ENCODE measurements around the gene MYLK2. TPM values are rescaled to one million over a fixed set of nuclear protein-coding genes. Genes with fewer than 3 reads are reported as not detected.

Gene MYLK2
- not detected for total RNA-seq

DNA sequence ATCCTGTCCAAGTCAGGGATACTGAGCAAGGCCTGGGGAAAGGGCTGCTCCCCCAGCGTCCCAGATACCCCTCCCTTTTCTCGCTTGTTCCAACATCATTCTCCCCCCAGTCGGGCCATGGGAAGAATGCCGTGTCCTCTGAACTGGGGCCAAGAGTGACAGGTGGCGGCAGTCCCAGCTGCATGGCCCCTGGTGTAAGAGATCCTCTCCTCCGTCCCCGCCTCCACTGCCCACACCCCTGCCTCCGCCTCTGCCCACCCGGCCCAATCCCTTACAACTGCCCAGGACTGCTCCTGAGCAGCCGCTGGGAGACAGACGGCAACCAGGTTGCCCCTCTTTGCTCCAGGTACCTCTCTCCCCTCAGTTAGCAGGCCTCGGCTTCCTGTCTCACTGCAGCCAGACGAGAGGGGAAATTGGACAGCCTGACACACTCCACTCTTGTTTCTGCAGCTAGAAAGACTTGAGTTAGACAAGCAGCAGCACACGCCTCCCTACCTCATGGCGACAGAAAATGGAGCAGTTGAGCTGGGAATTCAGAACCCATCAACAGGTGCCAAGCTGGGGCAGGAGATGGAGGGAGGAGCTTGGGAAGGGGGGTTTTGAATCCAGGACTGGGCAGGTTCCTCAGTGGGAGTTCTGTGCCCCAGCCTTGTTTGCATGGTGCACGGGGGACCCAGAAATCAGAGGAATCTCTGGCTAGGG, at the start of gene MYLK2:
TSS of gene MYLK2 (plus strand) at position 274 of the 702 bp plus-strand sequence. CDS start at position 499, 225 bp downstream.
- no peak within 1 kb of the TSS for H3K4me3 ChIP-seq (ENCODE audit: low read length)
- H3K4me1 ChIP-seq (ENCODE audit: insufficient read depth, low read length): peaks cover 7% of the 10 kb centered on the region
- no peaks in the 10 kb centered on the region for H3K9me3 ChIP-seq (ENCODE audit: low read depth, low read length)
- no peaks in the 10 kb centered on the region for H3K27me3 ChIP-seq (ENCODE audit: insufficient read depth, low read length)

DNA sequence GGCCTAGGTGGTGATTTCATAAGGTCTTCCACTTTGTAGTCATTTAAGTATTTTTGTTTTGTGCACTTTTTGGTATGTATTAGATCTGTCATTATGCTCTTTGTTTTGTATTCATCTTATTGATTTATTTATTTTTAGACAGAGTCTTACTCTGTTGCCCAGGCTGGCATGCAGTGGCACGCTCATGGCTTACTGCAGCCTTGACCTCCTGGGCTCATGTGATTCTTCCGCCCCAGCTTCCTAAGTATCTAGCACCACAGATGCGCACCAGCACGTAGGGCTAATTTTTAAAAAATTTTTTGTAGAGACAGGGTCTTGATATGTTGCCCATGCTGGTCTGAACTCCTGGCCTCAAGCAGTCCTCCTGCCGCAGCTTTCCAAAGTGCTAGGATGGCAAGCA, 49.5 kb upstream of the MYLK2 start:
- H3K4me1 ChIP-seq (ENCODE audit: insufficient read depth, low read length): no peaks in the 10 kb centered on the region
- H3K27me3 ChIP-seq (ENCODE audit: insufficient read depth, low read length): no peaks in the 10 kb centered on the region
- H3K9me3 ChIP-seq (ENCODE audit: low read depth, low read length): no peaks in the 10 kb centered on the region
- H3K4me3 ChIP-seq (ENCODE audit: low read length): no peak overlapping the region

DNA sequence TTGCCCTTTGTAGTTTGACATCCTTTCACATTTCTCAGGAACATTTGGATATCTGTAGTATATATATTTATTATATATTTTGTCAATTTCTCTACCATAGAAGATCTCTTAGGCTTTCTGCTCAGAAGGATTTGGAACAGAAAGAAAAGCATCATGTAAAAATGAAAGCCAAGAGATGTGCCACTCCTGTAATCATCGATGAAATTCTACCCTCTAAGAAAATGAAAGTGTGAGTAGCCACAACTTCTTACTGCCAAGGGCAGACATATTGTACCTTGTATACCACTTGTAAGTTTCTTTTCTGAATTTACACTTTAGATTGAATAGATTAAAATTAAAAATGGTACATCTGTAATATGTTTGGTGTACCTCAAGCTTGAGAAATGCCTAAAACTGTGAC, 48.9 kb upstream of the MYLK2 start:
- H3K9me3 ChIP-seq (ENCODE audit: low read depth, low read length): no peaks in the 10 kb centered on the region
- no peaks in the 10 kb centered on the region for H3K27me3 ChIP-seq (ENCODE audit: insufficient read depth, low read length)
- H3K4me3 ChIP-seq (ENCODE audit: low read length): no peak overlapping the region
- H3K4me1 ChIP-seq (ENCODE audit: insufficient read depth, low read length): no peaks in the 10 kb centered on the region

- Histone ChIP-seq H3K9me3 (ENCODE audit: low read depth, low read length) (no peaks in the 10 kb centered on the region), H3K27me3 (ENCODE audit: insufficient read depth, low read length) (no peaks in the 10 kb centered on the region), H3K4me1 (ENCODE audit: insufficient read depth, low read length) (no peaks in the 10 kb centered on the region), H3K4me3 (ENCODE audit: low read length) (no peak overlapping the region)
Observed at GRCh38 chr20:31774408-31774807, 44.7 kb upstream of the MYLK2 start.

DNA sequence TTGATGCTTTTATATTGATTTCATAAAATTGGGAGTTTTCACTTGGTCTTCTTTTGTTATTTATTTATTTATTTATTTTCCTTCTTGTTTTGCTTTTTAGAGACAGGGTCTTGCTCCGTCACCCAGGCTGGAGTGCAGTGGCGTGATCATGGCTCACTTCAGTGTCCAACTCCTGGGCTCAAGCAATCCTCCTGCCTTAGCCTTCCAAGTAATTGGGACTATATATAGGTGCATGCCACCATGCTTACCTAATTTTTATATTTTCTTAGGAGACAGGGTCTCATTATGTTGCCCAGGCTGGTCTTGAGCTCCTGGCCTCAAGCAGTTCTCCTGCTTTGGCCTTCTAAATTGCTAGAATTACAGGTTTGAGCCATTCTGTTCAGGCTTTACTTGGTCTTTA, 38.3 kb upstream of the MYLK2 start:
- no peak overlapping the region for H3K4me3 ChIP-seq (ENCODE audit: low read length)
- no peaks in the 10 kb centered on the region for H3K9me3 ChIP-seq (ENCODE audit: low read depth, low read length)
- H3K27me3 ChIP-seq (ENCODE audit: insufficient read depth, low read length): no peaks in the 10 kb centered on the region
- no peaks in the 10 kb centered on the region for H3K4me1 ChIP-seq (ENCODE audit: insufficient read depth, low read length)

GRCh38 chr20:31781945-31782344, 37.2 kb upstream of the MYLK2 start:
- Histone ChIP-seq H3K27me3 (ENCODE audit: insufficient read depth, low read length) (no peaks in the 10 kb centered on the region), H3K9me3 (ENCODE audit: low read depth, low read length) (no peaks in the 10 kb centered on the region), H3K4me1 (ENCODE audit: insufficient read depth, low read length) (no peaks in the 10 kb centered on the region), H3K4me3 (ENCODE audit: low read length) (no peak overlapping the region)

GRCh38 chr20:31784354-31785044, 34.7 kb upstream of the MYLK2 start:
- H3K9me3 ChIP-seq (ENCODE audit: low read depth, low read length): no peaks in the 10 kb centered on the region
- no peaks in the 10 kb centered on the region for H3K4me1 ChIP-seq (ENCODE audit: insufficient read depth, low read length)
- H3K4me3 ChIP-seq (ENCODE audit: low read length): no peak overlapping the region

DNA sequence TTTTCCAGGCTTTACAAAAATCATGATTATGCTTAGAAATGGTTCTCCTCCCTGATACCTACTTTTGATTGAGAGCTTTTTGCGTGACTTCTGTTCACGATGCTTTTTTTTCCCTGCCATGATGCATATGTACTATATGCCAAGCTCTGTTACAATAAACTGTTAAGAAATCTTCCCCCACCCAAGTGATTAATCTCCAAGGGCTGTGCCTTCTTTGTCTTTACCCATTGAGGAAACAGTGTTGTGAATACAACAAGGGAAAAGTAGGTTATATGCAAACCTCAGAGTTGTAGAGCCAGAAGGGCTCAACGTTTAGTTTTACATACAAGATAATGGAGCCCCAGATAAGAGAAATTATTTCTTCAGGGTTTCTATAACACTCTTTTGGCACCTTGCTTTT, 34.1 kb upstream of the MYLK2 start:
- H3K9me3 ChIP-seq (ENCODE audit: low read depth, low read length): no peaks in the 10 kb centered on the region
- no peaks in the 10 kb centered on the region for H3K4me1 ChIP-seq (ENCODE audit: insufficient read depth, low read length)
- H3K4me3 ChIP-seq (ENCODE audit: low read length): no peak overlapping the region
- H3K27me3 ChIP-seq (ENCODE audit: insufficient read depth, low read length): no peaks in the 10 kb centered on the region

More at GRCh38 chr20:31784354-31785044, 34.7 kb upstream of the MYLK2 start:
- no peaks in the 10 kb centered on the region for H3K27me3 ChIP-seq (ENCODE audit: insufficient read depth, low read length)

DNA sequence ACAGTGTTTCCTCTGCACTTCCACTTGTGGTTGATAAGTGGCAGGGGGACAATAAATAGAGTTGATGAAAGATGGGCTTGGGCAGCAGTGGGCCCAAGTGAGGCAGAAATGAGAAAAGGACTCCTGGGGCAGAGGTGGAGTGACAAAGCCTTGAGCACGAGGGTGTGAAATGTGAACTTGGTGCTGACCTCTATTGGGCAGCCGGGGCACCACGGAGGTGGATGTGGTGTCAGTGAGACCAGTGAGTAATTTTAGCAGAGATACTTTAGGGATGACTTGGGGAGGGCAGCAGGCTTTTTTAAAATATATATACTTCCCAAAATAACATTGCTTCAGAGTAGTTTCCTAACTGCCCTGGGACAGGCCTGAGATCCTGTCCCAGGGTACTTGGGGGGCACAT, 30.6 kb upstream of the MYLK2 start:
- Histone ChIP-seq H3K27me3 (ENCODE audit: insufficient read depth, low read length) (no peaks in the 10 kb centered on the region), H3K4me3 (ENCODE audit: low read length) (no peak overlapping the region), H3K9me3 (ENCODE audit: low read depth, low read length) (no peaks in the 10 kb centered on the region), H3K4me1 (ENCODE audit: insufficient read depth, low read length) (no peaks in the 10 kb centered on the region)

DNA sequence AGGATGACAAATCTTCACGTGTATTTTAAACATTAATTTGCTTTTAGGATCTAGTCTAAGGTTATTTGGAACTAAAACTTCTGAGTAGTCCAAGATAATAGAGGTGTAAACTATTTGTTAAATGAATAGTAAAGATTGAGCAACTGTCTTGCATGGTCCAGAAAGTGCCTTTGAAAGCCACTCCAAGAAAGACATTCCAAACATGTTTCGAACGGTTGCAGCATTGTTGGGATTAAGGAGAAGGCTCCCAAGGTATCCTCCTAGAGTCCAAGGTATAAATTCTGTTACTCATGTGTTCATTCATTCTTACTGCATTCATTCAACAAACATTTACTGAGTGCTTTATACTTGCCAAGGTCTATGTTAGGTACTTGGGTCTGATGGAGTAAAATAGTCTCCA, 28.8 kb upstream of the MYLK2 start:
- Histone ChIP-seq H3K27me3 (ENCODE audit: insufficient read depth, low read length) (no peaks in the 10 kb centered on the region), H3K4me3 (ENCODE audit: low read length) (no peak overlapping the region), H3K9me3 (ENCODE audit: low read depth, low read length) (no peaks in the 10 kb centered on the region), H3K4me1 (ENCODE audit: insufficient read depth, low read length) (no peaks in the 10 kb centered on the region)

- no peaks in the 10 kb centered on the region for H3K4me1 ChIP-seq (ENCODE audit: insufficient read depth, low read length)
- no peak overlapping the region for H3K4me3 ChIP-seq (ENCODE audit: low read length)
- H3K27me3 ChIP-seq (ENCODE audit: insufficient read depth, low read length): no peaks in the 10 kb centered on the region
- H3K9me3 ChIP-seq (ENCODE audit: low read depth, low read length): no peaks in the 10 kb centered on the region
Observed at GRCh38 chr20:31797364-31797763, 21.8 kb upstream of the MYLK2 start.

DNA sequence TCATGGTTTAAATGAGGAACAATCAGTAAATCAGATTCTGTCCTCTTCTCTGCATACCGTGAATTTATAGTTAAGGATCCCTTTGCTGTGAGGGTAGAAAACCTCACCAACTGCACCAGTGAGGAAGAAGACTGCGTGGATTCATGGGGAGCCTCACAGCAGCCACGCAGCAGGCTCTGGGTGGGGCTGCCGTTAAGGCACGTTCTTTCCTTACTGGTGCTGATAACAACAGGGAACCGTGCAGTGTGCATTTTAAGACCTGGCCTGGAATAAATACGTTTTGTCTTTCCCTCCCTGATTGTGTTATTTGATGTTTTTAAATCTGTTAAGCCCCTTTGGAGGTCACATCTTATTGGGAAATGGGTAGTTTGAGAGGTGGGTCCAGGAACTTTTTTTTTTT, 17.6 kb upstream of the MYLK2 start:
- Histone ChIP-seq H3K9me3 (ENCODE audit: low read depth, low read length) (no peaks in the 10 kb centered on the region), H3K4me3 (ENCODE audit: low read length) (no peak overlapping the region), H3K4me1 (ENCODE audit: insufficient read depth, low read length) (peaks cover 4% of the 10 kb centered on the region), H3K27me3 (ENCODE audit: insufficient read depth, low read length) (no peaks in the 10 kb centered on the region)

- no peaks in the 10 kb centered on the region for H3K9me3 ChIP-seq (ENCODE audit: low read depth, low read length)
- no peaks in the 10 kb centered on the region for H3K27me3 ChIP-seq (ENCODE audit: insufficient read depth, low read length)
- peaks cover 10% of the 10 kb centered on the region for H3K4me1 ChIP-seq (ENCODE audit: insufficient read depth, low read length)
- H3K4me3 ChIP-seq (ENCODE audit: low read length): no peak overlapping the region
Observed at GRCh38 chr20:31803552-31804291, 15.4 kb upstream of the MYLK2 start.

DNA sequence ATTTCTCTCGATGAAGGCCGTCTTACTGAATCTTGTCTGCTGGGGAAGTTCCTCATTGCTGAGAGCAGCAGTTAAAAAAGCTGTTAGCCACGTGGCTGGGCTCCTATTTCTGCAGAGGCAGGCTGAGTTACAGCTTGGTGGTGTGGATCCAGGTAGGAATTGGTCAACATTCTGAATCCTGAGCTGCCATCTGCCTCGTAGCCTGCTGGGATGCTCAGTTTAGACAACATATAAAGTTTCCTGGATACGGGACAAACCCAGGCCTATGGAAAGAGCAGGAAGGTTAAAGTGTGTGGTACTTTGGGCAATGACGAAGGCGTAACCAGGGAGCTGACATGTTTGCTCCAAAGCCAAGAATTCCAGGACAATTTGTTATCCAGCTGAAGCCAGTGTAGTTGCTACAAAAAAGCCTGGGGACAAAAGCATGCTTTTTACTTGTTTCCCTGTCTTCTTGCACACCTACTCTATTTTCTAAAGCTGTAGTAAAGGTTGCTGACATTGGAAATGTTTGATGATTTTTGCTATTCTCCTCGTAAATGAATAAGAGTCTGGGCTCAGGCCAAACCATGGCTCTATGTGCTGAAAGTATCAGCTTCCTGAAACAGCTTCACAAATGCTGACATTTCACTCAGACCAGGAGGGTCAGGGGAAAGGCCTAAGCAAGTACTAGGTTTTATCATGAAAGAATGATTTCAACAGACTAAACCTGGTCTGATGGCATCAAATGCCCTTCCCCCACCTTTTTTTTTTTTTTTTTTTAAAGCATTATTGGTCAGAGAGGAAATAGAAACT, 12.4 kb upstream of the MYLK2 start:
- Histone ChIP-seq H3K9me3 (ENCODE audit: low read depth, low read length) (no peaks in the 10 kb centered on the region), H3K4me3 (ENCODE audit: low read length) (no peak overlapping the region), H3K4me1 (ENCODE audit: insufficient read depth, low read length) (peaks cover 10% of the 10 kb centered on the region), H3K27me3 (ENCODE audit: insufficient read depth, low read length) (no peaks in the 10 kb centered on the region)

GRCh38 chr20:31808481-31808880, 10.7 kb upstream of the MYLK2 start:
- Histone ChIP-seq H3K27me3 (ENCODE audit: insufficient read depth, low read length) (no peaks in the 10 kb centered on the region), H3K9me3 (ENCODE audit: low read depth, low read length) (no peaks in the 10 kb centered on the region), H3K4me3 (ENCODE audit: low read length) (no peak overlapping the region), H3K4me1 (ENCODE audit: insufficient read depth, low read length) (peaks cover 10% of the 10 kb centered on the region)

Measured in mononuclear cell (primary cell).